IMR-90 (cell line): Measurements from ENCODE around the gene BRD1. TPM values are rescaled to one million over a fixed set of nuclear protein-coding genes. Genes with fewer than 3 reads are reported as not detected.

Experiments used
- ATAC-seq: fragments of 200-7000 bp; cut with Tn5 transposase; 2 replicates; pipeline ENCODE4 v1.9.1; 2020; ENCODE audit warnings: low read depth, mild to moderate bottlenecking, moderate library complexity
- BruUV-seq: library from RNA; stranded (reverse); fragments of 400-500 nt; replicated peaks from 2 replicates; lab custom pipeline; 2021; lab: Mats Ljungman, UMichigan
- CTCF ChIA-PET: fragments of 300-600 bp; formaldehyde crosslinking; extraction: SDS; loops from one replicate; lab custom pipeline; 2021; ENCODE audit warnings: antibody characterized with exemption; lab: Yijun Ruan, JAX
- POLR2A ChIA-PET: fragments of 300-600 bp; sonication (Branson Sonifier 250); formaldehyde crosslinking; loops from one replicate; lab custom pipeline; 2022; ENCODE audit warnings: antibody characterized with exemption; ENCODE audit not compliant: unreplicated experiment; lab: Charles Lee
- DNase-seq: peaks from one replicate; pipeline ENCODE4 v3.0.0; 2013
- H2AFZ ChIP-seq: replicated peaks from 2 replicates; pipeline ENCODE3; 2013; ENCODE audit warnings: low read length, mild to moderate bottlenecking; ENCODE audit not compliant: poor library complexity
- H2AK5ac ChIP-seq: 2 replicates; pipeline ENCODE4 v1.6.1; 2013; ENCODE audit warnings: low read depth, low read length, inconsistent platforms
- H2AK9ac ChIP-seq: replicated peaks from 2 replicates; pipeline ENCODE3; 2013; ENCODE audit warnings: mild to moderate bottlenecking, low read depth, low read length, moderate library complexity; ENCODE audit not compliant: poor library complexity
- H2BK120ac ChIP-seq: 2 replicates; pipeline ENCODE4 v1.6.1; 2013; ENCODE audit warnings: low read depth, low read length, inconsistent platforms
- H2BK15ac ChIP-seq: 3 replicates; pipeline ENCODE4 v1.6.1; 2013; ENCODE audit warnings: low read depth, low read length, inconsistent platforms
- H2BK20ac ChIP-seq: 2 replicates; pipeline ENCODE4 v1.6.1; 2013; ENCODE audit warnings: low read depth, mild to moderate bottlenecking, inconsistent platforms, low read length, moderate library complexity
- H2BK5ac ChIP-seq: 2 replicates; pipeline ENCODE4 v1.6.1; 2013; ENCODE audit warnings: mild to moderate bottlenecking, low read depth, low read length, inconsistent platforms; ENCODE audit not compliant: poor library complexity, severe bottlenecking
- H3K14ac ChIP-seq: replicated peaks from 2 replicates; pipeline ENCODE4 v1.6.1; 2013; ENCODE audit warnings: low read depth, low read length, inconsistent platforms
- H3K18ac ChIP-seq: 2 replicates; pipeline ENCODE4 v1.6.1; 2013; ENCODE audit warnings: low read depth, low read length, control low read depth
- H3K23ac ChIP-seq: 2 replicates; pipeline ENCODE4 v1.6.1; 2013; ENCODE audit warnings: low read depth, low read length, inconsistent platforms
- H3K27ac ChIP-seq: 2 replicates; pipeline ENCODE4 v1.5.1; 2013; ENCODE audit warnings: mild to moderate bottlenecking, control low read depth, low read length; ENCODE audit not compliant: insufficient read depth
- H3K27me3 ChIP-seq: 2 replicates; pipeline ENCODE4 v1.6.1; 2013; ENCODE audit warnings: low read length; ENCODE audit not compliant: control insufficient read depth, insufficient read depth
- H3K36me3 ChIP-seq: 2 replicates; pipeline ENCODE4 v1.6.1; 2013; ENCODE audit warnings: low read length, mixed read lengths; ENCODE audit not compliant: control insufficient read depth, insufficient read depth
- H3K4ac ChIP-seq: 2 replicates; pipeline ENCODE4 v1.6.1; 2013; ENCODE audit warnings: low read depth, low read length, inconsistent platforms
- H3K4me1 ChIP-seq: 2 replicates; pipeline ENCODE4 v1.6.1; 2013; ENCODE audit warnings: low read length, mixed read lengths; ENCODE audit not compliant: control insufficient read depth, insufficient read depth
- H3K4me2 ChIP-seq: 2 replicates; pipeline ENCODE4 v1.6.1; 2013; ENCODE audit warnings: low read depth, mild to moderate bottlenecking, control low read depth, low read length, moderate library complexity
- H3K4me3 ChIP-seq: 2 replicates; pipeline ENCODE4 v1.5.1; 2013; ENCODE audit warnings: low read depth, mild to moderate bottlenecking, control low read depth, low read length, moderate library complexity; ENCODE audit not compliant: insufficient read depth
- H3K56ac ChIP-seq: 2 replicates; pipeline ENCODE4 v1.6.1; 2013; ENCODE audit warnings: low read length, inconsistent platforms; ENCODE audit not compliant: insufficient read depth; ENCODE audit errors: extremely low read depth
- H3K79me1 ChIP-seq, 2 experiments: 2 replicates each; pipeline ENCODE4 v1.6.1; 2013; ENCODE audit warnings: low read length in 2 of 2, inconsistent platforms in 1 of 2, low read depth in 1 of 2
- H3K9ac ChIP-seq: 2 replicates; pipeline ENCODE4 v1.6.1; 2013; ENCODE audit warnings: low read depth, low read length, control low read depth
- H3K9me1 ChIP-seq: 2 replicates; pipeline ENCODE4 v1.6.1; 2013; ENCODE audit warnings: low read length, inconsistent platforms; ENCODE audit not compliant: insufficient read depth
- H3K9me3 ChIP-seq: 2 replicates; pipeline ENCODE4 v1.6.1; 2013; ENCODE audit warnings: low read length; ENCODE audit not compliant: control insufficient read depth, insufficient read depth
- H4K20me1 ChIP-seq: 2 replicates; pipeline ENCODE4 v1.6.1; 2013; ENCODE audit warnings: low read length, inconsistent platforms; ENCODE audit not compliant: insufficient read depth
- H4K5ac ChIP-seq: 2 replicates; pipeline ENCODE4 v1.6.1; 2013; ENCODE audit warnings: mild to moderate bottlenecking, low read depth, low read length, control low read depth
- H4K8ac ChIP-seq, 2 experiments: 2 replicates each; pipeline ENCODE4 v1.6.1; 2013; ENCODE audit warnings: low read depth in 2 of 2, low read length in 2 of 2, control low read depth in 1 of 2, inconsistent platforms in 1 of 2
- H4K91ac ChIP-seq: 2 replicates; pipeline ENCODE4 v1.6.1; 2013; ENCODE audit warnings: low read depth, low read length, inconsistent platforms; ENCODE audit not compliant: insufficient read depth
- BHLHE40 ChIP-seq: fragments of 150-350 bp; IDR thresholded peaks from 2 replicates; pipeline ENCODE4 v1.6.1; 2016; ENCODE audit warnings: mild to moderate bottlenecking, low read depth, low read length
- CEBPB ChIP-seq: IDR thresholded peaks from 2 replicates; pipeline ENCODE4 v1.6.1; 2012; ENCODE audit warnings: low read depth, low read length, improper control_type of control experiment
- RAD21 ChIP-seq: IDR thresholded peaks from 2 replicates; pipeline ENCODE4 v1.6.1; 2012; ENCODE audit warnings: low read length, improper control_type of control experiment
- WGBS, 2 experiments: methylation state at CpG; one replicate each; pipeline versions ENCODE4 v1.1.5 to v1.1.7; 2013; ENCODE audit warnings: missing lambda C conversion rate in 2 of 2; ENCODE audit not compliant: insufficient read length in 1 of 2; ENCODE audit errors: extremely low coverage in 2 of 2; 5-methylcytosine and 5-hydroxymethylcytosine counted together
- dilution Hi-C: fragments of 300-500 bp; cut with HindIII; formaldehyde crosslinking; loops from one replicate; pipeline ENCODE4 v1.14.3; 2018; ENCODE audit warnings: low sequenced_read_pairs; ENCODE audit not compliant: unreplicated experiment
- in situ Hi-C: fragments of 300-500 bp; cut with MboI; formaldehyde crosslinking; loops from 3 replicates; pipeline ENCODE4 v1.14.3; 2019; ENCODE audit warnings: low sequenced_read_pairs, inconsistent platforms, mixed read lengths
- intact Hi-C: fragments of 100-400 bp; cut with micrococcal nuclease; formaldehyde crosslinking; loops from 2 replicates; pipeline ENCODE4 v1.10.0; 2022
- polyA plus RNA-seq, 3 experiments: library from polyadenylated mRNA; depleted of rRNA; stranded (reverse); fragments of >200 nt; gene quantifications; 2 replicates each; pipeline ENCODE4 v1.2.3, GENCODE V29; 2012; ENCODE audit warnings: low replicate concordance in 1 of 3
- total RNA-seq: library from RNA; depleted of rRNA; stranded (reverse); fragments of >200 nt; gene quantifications from 2 replicates; pipeline ENCODE4 v1.2.3, GENCODE V29; 2012

BRD1 gene
- total and polyA plus RNA-seq, 2 of the 4 experiments (the other 2 are of a cell fraction), result 10.0 to 10.6 TPM

DNA sequence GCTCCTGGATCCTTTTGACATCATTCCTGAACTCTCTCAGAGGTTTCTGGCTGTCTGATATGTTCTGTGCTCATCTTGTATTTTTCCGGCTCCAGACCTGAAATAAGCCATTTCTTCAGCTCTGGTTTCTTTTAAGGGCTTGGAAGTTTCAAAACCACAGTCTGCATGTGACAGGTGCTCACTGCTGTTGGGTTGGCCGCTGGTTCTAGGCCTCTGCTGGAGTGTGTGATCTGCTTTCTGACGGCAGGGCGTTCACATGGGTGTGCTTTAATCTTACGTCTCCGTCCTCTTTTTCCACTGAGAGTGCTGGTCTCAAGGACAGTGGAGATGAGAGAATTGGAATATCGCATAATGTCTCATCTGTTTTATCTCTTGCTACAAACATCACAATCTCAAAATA, 36.3 kb upstream of the BRD1 start:
- H2BK15ac ChIP-seq, result no peak overlapping the region
- H2BK20ac ChIP-seq, result no peak overlapping the region
- WGBS, 2 experiments, result 100% methylated on average over 1 of the region's 7 CpGs; no CpG with 5 or more reads in 1 of the 2 experiments
- no peak overlapping the region for H3K23ac ChIP-seq
- H2AFZ ChIP-seq, result no peak overlapping the region
- ATAC-seq, result no peak
- CTCF ChIA-PET, result no interaction called here
- POLR2A ChIA-PET, result no interaction called here
- H3K4me2 ChIP-seq, result no peak overlapping the region
- no peak overlapping the region for H3K14ac ChIP-seq
- H3K27ac ChIP-seq, result no peak overlapping the region
- peaks cover 15% of the 10 kb centered on the region for H3K36me3 ChIP-seq
- no peak overlapping the region for H3K9ac ChIP-seq
- H3K4ac ChIP-seq, result no peak overlapping the region
- H3K4me1 ChIP-seq, result no peaks in the 10 kb centered on the region
- no peak overlapping the region for H3K56ac ChIP-seq
- dilution Hi-C loops, result no loop called here
- H4K20me1 ChIP-seq, result peaks cover 65% of the 10 kb centered on the region
- DNase-seq, result no peak
- H3K79me1 ChIP-seq, result peaks cover 15 to 64% of the 10 kb centered on the region in 2 experiments
- H3K27me3 ChIP-seq, result no peaks in the 10 kb centered on the region
- H3K4me3 ChIP-seq, result no peak overlapping the region
- H2AK5ac ChIP-seq, result no peak overlapping the region
- no TSS peak for BruUV-seq
- H4K5ac ChIP-seq, result no peak overlapping the region
- no peak overlapping the region for H2BK120ac ChIP-seq
- H3K18ac ChIP-seq, result no peak overlapping the region
- H3K9me3 ChIP-seq, result peaks cover 21% of the 10 kb centered on the region
- in situ Hi-C loops, result loop anchor here (10.0 kb wide), 1 partner anchor 51 kb away; the partner anchor contains the start of genes ALG12 and CRELD2
- TF ChIP-seq RAD21 (no peak), CEBPB (no peak), BHLHE40 (no peak)
- H2BK5ac ChIP-seq, result no peak overlapping the region
- H4K91ac ChIP-seq, result no peak overlapping the region
- H2AK9ac ChIP-seq, result no peak overlapping the region
- H3K9me1 ChIP-seq, result peaks cover 9% of the 10 kb centered on the region; the same call in 1 of the 2 replicates
- intact Hi-C loops, result no loop called here
- H4K8ac ChIP-seq, result no peak overlapping the region
